GM12801 (cell line): ENCODE data around the gene INSR.

Experiments used
- CTCF ChIP-seq: IDR thresholded peaks from one replicate; pipeline ENCODE4 v1.5.1; 2011; ENCODE audit warnings: control low read depth; ENCODE audit not compliant: insufficient read length; ENCODE audit errors: extremely low read depth

Gene INSR

GRCh38 chr19:7101498-7102253 is 192.5 kb downstream of the INSR start:
- TF ChIP-seq CTCF, result no peak

- TF ChIP-seq CTCF, result no peak
Measured at GRCh38 chr19:7099597-7099921, 194.7 kb downstream of the INSR start.

- TF ChIP-seq CTCF, result no peak
Measured at GRCh38 chr19:7098701-7099596, 195.3 kb downstream of the INSR start.

- no peak for TF ChIP-seq CTCF
Measured at GRCh38 chr19:7098096-7098495, 196.1 kb downstream of the INSR start.

DNA sequence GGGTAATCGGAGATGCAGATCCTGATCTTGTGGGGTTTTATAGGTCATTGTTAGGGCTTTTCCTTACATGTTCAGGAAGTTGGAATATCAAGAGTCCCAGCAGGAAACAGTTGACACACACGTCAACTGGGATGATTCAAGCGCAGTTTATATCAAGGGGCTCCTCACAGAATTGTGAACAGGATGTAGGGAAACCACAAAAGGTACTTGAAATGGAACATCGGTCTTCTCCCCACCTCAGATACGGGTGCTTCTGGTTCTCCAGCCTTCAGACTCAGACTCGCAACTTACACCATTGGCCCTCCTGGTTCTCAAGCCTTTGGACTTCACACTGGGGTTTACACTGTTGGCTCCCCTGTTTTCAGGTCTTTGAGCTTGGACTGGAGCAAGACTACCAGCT is 205.2 kb downstream of the INSR start:
- TF ChIP-seq CTCF, result no peak

GRCh38 chr19:7083076-7083956 is 210.9 kb downstream of the INSR start:
- no peak for TF ChIP-seq CTCF

GRCh38 chr19:7078008-7078407 is 216.2 kb downstream of the INSR start:
- TF ChIP-seq CTCF, result no peak
